Stimulated activated CD4-positive, alpha-beta T cell treated with anti-CD3 and anti-CD28 coated beads, Interleukin-4, amount 100 ng/mL, for 4 hours (primary cell): Measurements from ENCODE around the gene TSPAN4.
A peak's percentile ranks its signal among the peaks of the same experiment; 100 is the strongest.

Source experiments
- DNase-seq, 2 experiments: peaks; one replicate each; pipeline ENCODE4 v3.0.0-alpha.2; 2020

Gene TSPAN4

GRCh38 chr11:893008-893654 lies 50.5 kb downstream of the TSPAN4 start:
- DNase-seq: no peak

DNA sequence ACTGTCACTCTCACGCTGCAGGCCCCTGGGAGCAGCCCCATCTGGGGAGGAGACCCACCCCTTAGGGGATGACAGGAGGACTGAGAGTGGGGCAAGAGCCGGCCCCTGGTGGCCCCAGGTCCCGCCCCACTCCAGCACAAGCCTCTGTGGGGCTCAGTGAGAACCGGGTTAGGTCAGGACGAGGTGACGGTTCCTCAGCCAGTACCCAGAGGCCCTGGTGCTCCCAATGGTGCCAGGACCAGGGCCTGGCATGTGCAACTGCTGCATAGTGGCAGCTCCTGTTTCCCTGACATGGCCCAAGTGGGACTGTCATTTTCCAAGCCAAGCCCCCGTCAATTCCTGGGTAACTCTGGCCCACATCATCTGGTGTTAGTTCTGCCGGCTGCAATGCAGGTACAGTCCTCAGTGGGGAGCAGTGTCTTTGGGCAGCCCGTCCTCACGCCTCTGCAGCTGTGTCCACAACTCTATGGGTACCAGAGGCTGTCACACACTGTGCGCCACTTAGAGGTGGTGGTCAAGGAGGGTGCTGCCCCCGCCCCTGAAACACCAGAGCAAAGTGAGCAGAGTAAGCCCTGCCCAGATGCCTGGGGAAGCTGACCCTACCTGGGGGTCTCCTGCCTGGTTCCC lies 52.0 kb downstream of the TSPAN4 start:
- DNase-seq: no peak

DNA sequence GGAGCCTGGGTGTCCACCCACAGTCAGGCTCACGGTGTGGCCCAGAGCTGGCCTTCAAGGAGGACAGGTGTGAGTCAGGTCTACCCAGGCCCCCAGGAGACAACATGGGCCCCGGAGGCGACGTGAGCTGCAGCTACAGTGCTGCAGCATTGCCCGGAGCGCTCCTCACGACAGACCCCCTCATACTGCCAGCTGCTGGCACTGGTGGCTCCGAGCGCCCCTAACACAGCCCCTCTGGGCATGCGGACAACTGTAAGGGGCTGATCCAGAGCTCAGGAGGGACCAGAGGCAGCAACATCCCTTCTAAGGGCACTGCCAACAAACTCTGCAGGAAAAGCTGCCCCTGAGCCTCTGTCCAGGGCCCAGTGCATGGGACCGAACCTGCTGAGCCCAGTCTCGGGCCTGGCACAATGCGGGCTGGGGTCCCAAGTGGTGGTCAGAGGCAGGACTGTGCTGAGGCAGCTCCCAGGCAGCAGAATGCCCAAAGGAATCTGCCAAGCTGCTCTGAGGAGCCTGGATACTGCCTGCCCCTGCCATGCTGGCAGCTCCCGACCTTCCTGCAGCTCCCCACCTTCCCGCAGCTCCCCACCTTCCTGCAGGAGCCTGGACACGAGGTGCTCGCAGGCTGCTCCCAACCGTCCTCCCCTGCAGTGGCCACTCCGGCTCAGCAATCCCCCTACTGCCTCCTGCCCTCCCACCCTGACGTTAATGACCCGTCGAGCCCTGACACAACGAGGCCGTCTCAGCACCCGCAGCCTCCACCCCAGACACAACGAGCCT lies 52.9 kb downstream of the TSPAN4 start:
- DNase-seq: no peak

- no peak for DNase-seq
Observed at GRCh38 chr11:897253-898142, 54.8 kb downstream of the TSPAN4 start.

- no peak for DNase-seq
Observed at GRCh38 chr11:898143-898511, 55.5 kb downstream of the TSPAN4 start.

DNA sequence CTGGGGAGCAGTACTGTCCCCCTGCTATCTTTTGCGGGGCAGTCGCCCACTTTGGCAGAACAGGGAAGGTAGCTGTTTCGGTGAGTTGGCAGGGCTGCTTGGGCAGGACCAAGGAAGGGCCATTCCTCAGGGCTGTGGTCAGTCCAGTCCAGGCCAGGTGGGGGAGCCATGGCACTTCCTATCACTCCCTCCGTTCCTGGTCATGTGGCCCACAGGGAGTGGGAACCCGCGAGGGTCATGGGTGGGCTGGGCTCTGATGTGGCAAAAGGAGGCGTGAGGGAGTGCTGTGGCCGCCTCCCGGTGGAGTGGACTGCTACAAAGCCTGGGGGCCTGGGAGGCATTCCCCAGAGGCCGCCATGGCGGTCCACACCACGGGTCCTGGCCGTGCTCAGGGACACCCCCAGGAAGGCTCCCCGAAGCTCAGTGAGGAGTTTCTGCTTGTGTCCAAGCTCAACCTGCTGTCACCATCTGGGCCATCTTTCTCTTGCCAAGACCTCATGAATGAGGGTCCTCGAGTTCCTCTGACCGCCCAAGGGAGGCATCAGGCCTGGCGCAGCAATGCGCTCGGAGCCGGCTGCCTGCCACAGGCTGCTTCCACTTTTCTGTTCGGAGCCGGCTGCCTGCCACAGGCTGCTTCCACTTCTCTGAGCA lies 56.0 kb downstream of the TSPAN4 start:
- DNase-seq: no peak

DNA sequence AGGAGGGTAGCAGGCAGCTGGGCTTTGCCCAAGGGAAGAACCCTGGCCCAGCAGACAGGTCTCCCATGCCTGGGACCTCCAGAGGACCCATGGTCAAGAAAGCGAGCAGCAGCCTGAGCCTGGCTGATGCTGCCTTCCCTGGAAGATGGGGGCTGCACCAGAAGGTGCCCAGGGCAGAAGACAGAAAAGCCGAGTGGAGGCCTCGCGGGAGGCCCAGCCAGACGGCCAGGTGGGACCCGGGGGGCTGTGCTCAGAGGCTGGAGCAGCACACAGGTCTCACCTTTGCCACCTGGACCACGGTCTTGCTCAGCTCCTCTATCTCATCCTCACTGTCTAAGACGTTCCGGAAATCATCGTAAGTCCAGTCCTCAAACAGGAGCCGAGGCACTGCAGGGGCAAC lies 57.1 kb downstream of the TSPAN4 start:
- DNase-seq: no peak

DNA sequence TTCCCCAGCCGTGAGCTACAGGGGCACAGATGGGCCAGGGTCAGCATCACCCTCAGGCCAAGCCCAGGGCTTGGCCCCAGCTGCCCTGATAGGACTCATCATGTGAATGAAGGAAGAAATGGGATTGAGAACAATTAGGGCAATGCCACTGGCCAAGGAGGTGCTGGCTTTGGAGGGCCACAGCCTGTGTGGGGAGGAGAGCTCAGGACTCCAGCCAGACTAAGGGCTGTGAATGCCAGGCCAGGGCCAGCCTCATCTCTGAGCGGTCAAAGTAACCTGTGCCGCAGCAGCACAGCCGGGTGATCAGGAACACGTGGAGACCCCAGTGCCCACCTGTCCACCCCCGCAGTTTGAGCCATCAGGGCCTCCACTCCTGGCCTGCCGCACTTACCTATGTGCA lies 57.9 kb downstream of the TSPAN4 start:
- no peak for DNase-seq

DNA sequence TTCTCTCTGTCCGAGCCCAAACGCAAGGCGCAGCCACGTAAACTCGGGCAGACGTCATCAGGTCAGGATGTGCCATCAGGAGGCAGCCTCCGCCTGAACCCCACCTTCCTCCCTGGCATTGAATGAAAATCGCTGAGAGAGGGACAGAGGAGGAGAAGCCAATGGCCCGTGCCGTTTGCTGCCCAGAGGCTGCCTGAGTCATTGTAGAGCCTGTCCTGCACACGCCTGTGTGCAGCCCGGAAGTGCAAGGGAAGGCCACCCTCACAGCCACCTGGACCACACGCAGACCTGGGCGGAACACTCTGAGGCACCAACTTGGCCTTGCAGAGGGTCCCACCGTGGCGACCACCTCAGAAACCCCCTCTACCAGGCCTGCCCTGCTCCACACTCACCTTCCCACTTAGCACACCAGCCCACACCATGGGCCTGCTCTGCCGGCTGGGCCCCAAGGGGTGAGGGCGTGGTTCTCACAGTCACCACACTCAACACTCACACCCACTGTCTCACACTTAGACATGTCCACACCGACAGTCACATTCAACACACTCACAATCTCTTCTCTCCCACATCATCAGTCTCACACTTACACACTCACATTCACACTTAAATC lies 58.9 kb downstream of the TSPAN4 start:
- no peak for DNase-seq

DNA sequence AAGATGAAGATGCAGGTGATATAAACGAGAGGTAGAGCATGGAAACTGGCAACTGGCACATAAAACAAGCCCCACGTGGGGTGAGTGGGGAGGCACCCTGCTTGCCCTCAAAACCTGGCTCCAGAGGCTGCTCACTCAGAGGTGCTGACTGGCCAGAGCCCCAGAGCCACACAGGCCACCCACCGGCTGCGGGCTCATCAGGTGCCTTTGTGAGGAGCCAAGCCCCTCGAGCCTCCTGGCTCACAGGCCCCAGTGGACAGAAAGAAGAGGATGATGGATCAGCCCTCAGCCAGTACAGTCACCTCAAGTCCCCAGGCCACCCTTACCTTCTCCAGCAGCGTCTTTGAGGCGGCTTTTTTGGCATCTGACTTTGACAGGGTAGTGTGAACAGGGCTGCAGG lies 61.7 kb downstream of the TSPAN4 start:
- no peak for DNase-seq

- no peak for DNase-seq
Observed at GRCh38 chr11:905952-906351, 63.3 kb downstream of the TSPAN4 start.

DNA sequence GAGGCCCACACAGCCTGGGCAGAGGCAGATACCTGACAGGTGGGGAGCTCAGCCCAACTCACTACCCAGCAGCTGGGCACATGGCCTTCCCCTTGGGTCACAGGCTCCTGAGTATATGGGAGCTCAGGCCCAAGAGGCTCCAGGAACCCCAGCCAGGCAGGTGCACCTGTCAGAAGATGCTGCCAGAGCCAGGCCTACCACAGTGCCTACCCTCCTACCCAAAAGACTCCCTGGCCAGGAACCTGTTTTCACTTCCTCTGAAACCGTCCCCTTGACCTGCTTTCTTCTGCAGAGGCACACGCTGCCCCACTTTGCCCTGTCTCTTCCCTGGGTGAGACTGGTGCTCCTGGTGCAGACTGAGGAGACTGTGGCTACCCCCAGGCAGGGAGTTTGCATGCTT lies 65.0 kb downstream of the TSPAN4 start:
- no peak for DNase-seq

- no peak for DNase-seq
Observed at GRCh38 chr11:908273-908672, 65.6 kb downstream of the TSPAN4 start.

- no peak for DNase-seq
Observed at GRCh38 chr11:909406-909805, 66.8 kb downstream of the TSPAN4 start.

GRCh38 chr11:910044-910588 lies 67.5 kb downstream of the TSPAN4 start:
- DNase-seq: peak; percentile 44 to 78

DNA sequence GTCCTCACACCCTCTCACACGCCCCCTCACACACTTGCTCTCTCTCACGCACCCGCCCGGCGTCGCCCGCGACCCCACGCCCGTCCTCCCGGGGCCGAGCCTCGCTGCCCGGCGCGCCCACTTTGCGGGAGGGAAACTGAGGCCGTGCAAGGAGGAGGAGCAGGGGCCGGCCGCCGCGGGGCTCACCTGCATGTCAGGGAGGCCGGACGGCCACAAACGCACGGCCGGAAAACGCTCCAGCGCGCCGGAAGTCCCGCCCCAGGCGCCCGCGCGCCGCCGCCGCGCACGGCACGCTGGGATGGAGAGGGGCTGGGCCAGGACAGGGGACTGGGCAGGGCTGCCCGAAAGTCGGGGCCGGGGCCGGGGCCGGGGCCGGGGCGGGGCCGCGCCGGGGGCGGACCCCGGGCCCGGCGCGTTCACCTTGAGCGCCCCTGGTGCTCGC lies 68.0 kb downstream of the TSPAN4 start, which contains the start of gene CHID1:
Gene CHID1 (minus strand): TSS at position 222 of the 442 bp plus-strand sequence. CDS start 5,994 bp downstream, outside the sequence.
- DNase-seq: peak; percentile 83 to 86

GRCh38 chr11:911031-911889 lies 68.6 kb downstream of the TSPAN4 start:
- DNase-seq: peak; percentile 24 to 45

- no peak for DNase-seq
Observed at GRCh38 chr11:911890-912219, 69.2 kb downstream of the TSPAN4 start.

GRCh38 chr11:912266-912665 lies 69.6 kb downstream of the TSPAN4 start:
- DNase-seq: no peak

- DNase-seq: no peak
Observed at GRCh38 chr11:913043-913442, 70.4 kb downstream of the TSPAN4 start.

DNA sequence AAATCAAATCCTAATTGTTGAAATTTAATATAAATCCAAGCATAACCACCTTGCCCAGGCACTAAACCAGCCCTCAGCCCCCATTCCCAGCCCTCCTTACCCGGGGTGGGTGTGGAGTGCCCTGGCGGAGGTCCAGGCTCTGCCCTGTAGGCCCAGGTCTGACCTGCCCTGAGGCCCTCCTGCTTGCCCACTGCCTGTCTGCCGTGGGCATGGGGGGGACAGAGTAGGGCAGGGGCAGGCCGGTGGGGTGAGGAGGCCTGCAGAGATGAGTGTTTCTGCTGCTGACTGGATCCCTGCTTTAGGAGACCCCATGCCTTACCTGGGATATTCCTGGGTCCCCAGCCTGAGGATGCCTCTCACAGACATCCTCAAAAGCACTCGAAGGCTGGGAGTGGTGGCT lies 71.6 kb downstream of the TSPAN4 start:
- no peak for DNase-seq
